ENCODE data around the gene PNPLA2. TPM values are rescaled to one million over a fixed set of nuclear protein-coding genes. Genes with fewer than 3 reads are reported as not detected.

PNPLA2 gene
- total RNA-seq, 1 experiment from 2014 or later: 93.6 TPM

DNA sequence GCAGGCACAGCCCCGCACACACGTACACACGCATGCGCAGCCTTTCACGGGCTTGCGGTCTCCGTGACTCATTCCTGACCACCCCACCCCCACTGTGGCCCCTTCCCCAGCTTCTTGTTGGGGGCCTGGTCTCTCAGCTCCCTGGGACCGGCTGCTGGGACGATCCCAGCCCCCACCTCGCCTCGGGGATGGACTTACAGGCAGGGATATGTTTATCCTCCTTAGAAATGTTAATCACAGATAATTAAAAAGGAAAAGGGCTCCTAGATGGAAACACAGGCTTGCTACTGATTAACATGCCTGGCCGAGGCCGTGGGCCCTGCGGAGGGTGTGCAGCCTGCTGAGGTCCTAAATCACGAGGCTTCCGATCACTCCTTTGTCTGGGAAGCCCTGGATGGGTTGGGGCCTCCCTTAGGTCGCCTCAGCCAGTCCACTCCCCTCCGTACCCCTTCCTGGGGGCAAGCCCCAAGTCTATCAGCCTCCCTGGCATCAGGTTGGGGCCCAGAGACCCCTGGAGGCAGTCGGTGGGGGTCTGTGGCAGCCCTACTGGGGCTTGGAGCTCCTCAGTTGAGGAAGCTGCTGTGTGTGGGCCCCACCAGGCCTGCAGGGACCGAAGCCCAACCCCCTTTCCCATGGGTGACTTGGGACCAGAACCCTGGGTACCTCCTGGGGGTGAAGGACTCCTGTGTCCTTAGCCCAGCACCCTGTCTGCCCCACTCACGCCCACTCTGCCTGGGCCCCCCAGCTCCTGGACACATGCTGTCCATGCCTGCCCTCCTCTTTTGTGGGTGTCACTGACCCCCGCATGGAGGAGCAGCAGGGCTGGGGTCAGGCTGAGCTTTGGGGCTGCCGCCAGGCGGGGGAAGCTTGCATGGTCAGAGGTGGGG, 44.6 kb downstream of the PNPLA2 start:
- DNase-seq: no peak
- peak overlapping the region; percentile 42 for H3K27ac Mint-ChIP-seq (ENCODE audit: unreplicated experiment)
- TF ChIP-seq, protein P1, sequence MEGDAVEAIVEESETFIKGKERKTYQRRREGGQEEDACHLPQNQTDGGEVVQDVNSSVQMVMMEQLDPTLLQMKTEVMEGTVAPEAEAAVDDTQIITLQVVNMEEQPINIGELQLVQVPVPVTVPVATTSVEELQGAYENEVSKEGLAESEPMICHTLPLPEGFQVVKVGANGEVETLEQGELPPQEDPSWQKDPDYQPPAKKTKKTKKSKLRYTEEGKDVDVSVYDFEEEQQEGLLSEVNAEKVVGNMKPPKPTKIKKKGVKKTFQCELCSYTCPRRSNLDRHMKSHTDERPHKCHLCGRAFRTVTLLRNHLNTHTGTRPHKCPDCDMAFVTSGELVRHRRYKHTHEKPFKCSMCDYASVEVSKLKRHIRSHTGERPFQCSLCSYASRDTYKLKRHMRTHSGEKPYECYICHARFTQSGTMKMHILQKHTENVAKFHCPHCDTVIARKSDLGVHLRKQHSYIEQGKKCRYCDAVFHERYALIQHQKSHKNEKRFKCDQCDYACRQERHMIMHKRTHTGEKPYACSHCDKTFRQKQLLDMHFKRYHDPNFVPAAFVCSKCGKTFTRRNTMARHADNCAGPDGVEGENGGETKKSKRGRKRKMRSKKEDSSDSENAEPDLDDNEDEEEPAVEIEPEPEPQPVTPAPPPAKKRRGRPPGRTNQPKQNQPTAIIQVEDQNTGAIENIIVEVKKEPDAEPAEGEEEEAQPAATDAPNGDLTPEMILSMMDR (IDR thresholded peaks at IDR 0.05; ENCODE audit: insufficient read depth in 1 of 2, low read depth in 1 of 2, low read length in 1 of 2, severe bottlenecking in 1 of 2, unreplicated experiment in 1 of 2): no peak
- ChIA-PET CTCF (no interaction called here), POLR2A (interaction anchor here (0.5 kb wide), 1 partner anchor 32 kb away, joined by 3 read pairs; no protein-coding TSS in a partner anchor)
- H3K4me3 Mint-ChIP-seq (ENCODE audit: unreplicated experiment): no peak overlapping the region
- no peaks in the 10 kb centered on the region for H3K27me3 ChIP-seq (replicated peaks; ENCODE audit: control insufficient read depth, insufficient read depth, low read length)
- no TSS peak for BruUV-seq (replicated peaks)
- H3K36me3 Mint-ChIP-seq (ENCODE audit: insufficient read depth, unreplicated experiment): peaks cover 86% of the 10 kb centered on the region
- H3K9me3 ChIP-seq: no peaks in the 10 kb centered on the region
- intact Hi-C loops (cut with micrococcal nuclease; ENCODE audit: unreplicated experiment): no loop called here
- no peaks in the 10 kb centered on the region; the same call in 1 of the 2 replicates for H3K36me3 ChIP-seq (ENCODE audit: control insufficient read depth, insufficient read depth, low read length)
- H3K4me3 ChIP-seq (ENCODE audit: low read depth, low read length): no peak overlapping the region
- no peaks in the 10 kb centered on the region for H3K4me1 Mint-ChIP-seq (ENCODE audit: low read depth, unreplicated experiment)
- no peaks in the 10 kb centered on the region for H3K9me3 Mint-ChIP-seq (ENCODE audit: unreplicated experiment)
- H3K27me3 Mint-ChIP-seq (ENCODE audit: insufficient read depth, unreplicated experiment): no peaks in the 10 kb centered on the region
- H3K4me1 ChIP-seq: no peaks in the 10 kb centered on the region

DNA sequence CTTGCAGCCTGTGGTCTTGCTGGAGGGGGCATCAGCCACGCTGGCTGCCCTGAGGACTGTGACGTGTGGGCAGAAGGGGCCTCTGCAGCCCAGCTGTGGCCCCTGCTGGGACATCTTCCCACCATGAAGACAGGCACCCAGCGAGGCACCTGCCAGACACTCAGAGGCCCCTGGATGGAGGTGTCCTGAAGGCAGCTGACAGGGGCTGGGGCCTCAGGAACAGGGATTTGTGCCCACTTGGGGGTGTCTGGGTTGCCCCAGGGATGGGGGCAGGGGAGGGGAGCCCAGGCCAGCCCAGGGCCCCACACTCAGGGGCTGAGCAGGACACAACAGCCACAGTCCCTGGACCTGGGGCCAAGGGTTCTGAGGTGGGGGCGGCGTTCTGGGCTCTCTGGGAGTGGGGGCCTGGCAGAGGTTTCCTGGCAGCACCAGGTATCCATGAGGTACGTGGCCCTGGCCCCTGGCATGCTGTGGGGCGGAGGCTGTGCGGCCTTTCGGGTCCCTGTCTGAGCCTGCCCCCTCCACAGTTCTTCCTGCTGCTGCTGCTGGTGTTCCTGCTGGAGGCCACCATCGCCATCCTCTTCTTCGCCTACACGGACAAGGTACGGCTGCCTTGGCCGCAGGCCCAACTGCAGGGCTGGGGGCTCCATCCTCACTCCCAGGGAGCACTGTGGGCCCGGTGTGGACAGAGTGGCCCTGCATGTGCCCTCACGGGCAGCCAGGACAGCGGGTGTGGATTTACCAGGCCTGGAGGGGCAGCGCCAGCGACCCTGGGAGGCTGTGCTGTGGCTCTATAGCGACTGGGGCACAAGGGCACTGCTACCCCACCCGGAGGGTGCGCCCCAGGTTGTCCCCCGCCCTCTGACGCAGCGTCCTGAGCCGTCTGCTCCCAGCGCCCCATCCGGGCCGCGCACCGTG, 45.5 kb downstream of the PNPLA2 start:
- no peaks in the 10 kb centered on the region for H3K9me3 Mint-ChIP-seq (ENCODE audit: unreplicated experiment)
- BruUV-seq (replicated peaks): no TSS peak
- Histone ChIP-seq H3K9me3 (no peaks in the 10 kb centered on the region), H3K4me1 (no peaks in the 10 kb centered on the region), H3K36me3 (ENCODE audit: control insufficient read depth, insufficient read depth, low read length) (no peaks in the 10 kb centered on the region; the same call in 1 of the 2 replicates), H3K4me3 (ENCODE audit: low read depth, low read length) (no peak overlapping the region), H3K27me3 (replicated peaks; ENCODE audit: control insufficient read depth, insufficient read depth, low read length) (no peaks in the 10 kb centered on the region)
- ChIA-PET CTCF (interaction anchor here (0.7 kb wide), 1 partner anchor 621 kb away, joined by 3 read pairs; no protein-coding TSS in a partner anchor), POLR2A (no interaction called here)
- intact Hi-C loops (cut with micrococcal nuclease; ENCODE audit: unreplicated experiment): no loop called here
- H3K27me3 Mint-ChIP-seq (ENCODE audit: insufficient read depth, unreplicated experiment): no peaks in the 10 kb centered on the region
- H3K36me3 Mint-ChIP-seq (ENCODE audit: insufficient read depth, unreplicated experiment): peaks cover 95% of the 10 kb centered on the region
- DNase-seq: no peak
- no peaks in the 10 kb centered on the region for H3K4me1 Mint-ChIP-seq (ENCODE audit: low read depth, unreplicated experiment)
- H3K4me3 Mint-ChIP-seq (ENCODE audit: unreplicated experiment): no peak overlapping the region
- H3K27ac Mint-ChIP-seq (ENCODE audit: unreplicated experiment): no peak overlapping the region
- TF ChIP-seq, protein P1 (IDR thresholded peaks at IDR 0.05; ENCODE audit: insufficient read depth in 1 of 2, low read depth in 1 of 2, low read length in 1 of 2, severe bottlenecking in 1 of 2, unreplicated experiment in 1 of 2): no peak

DNA sequence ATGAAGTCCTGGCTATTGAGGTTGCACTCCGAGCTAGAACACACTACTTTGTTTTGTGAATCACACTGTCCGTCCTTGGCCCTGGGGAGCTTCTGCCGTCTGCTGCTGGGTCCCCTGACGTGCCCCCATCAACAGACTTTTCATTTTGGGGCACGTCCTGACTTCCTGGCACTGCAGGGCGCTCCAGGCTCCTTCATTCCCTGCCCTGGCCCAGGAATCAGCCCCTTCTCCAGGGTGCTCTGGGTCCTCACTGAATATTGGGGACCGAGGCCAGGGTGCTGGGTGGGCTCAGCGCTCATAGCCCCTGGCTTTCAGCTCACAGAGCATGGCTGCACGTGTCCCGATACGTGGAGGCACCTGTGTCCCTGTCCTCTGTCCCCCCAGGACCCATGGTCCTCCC, 46.2 kb downstream of the PNPLA2 start:
- no TSS peak for BruUV-seq (replicated peaks)
- intact Hi-C loops (cut with micrococcal nuclease; ENCODE audit: unreplicated experiment): no loop called here
- no peaks in the 10 kb centered on the region for H3K9me3 ChIP-seq
- TF ChIP-seq, protein P1 (IDR thresholded peaks at IDR 0.05; ENCODE audit: insufficient read depth in 1 of 2, low read depth in 1 of 2, low read length in 1 of 2, severe bottlenecking in 1 of 2, unreplicated experiment in 1 of 2): no peak
- H3K4me1 ChIP-seq: no peaks in the 10 kb centered on the region
- Mint-ChIP-seq H3K4me1 (ENCODE audit: low read depth, unreplicated experiment) (no peaks in the 10 kb centered on the region), H3K36me3 (ENCODE audit: insufficient read depth, unreplicated experiment) (peaks cover 96% of the 10 kb centered on the region), H3K4me3 (ENCODE audit: unreplicated experiment) (no peak overlapping the region), H3K9me3 (ENCODE audit: unreplicated experiment) (no peaks in the 10 kb centered on the region), H3K27ac (ENCODE audit: unreplicated experiment) (no peak overlapping the region), H3K27me3 (ENCODE audit: insufficient read depth, unreplicated experiment) (no peaks in the 10 kb centered on the region)
- DNase-seq: no peak
- H3K27me3 ChIP-seq (replicated peaks; ENCODE audit: control insufficient read depth, insufficient read depth, low read length): no peaks in the 10 kb centered on the region
- no peak overlapping the region for H3K4me3 ChIP-seq (ENCODE audit: low read depth, low read length)
- no peaks in the 10 kb centered on the region; the same call in 1 of the 2 replicates for H3K36me3 ChIP-seq (ENCODE audit: control insufficient read depth, insufficient read depth, low read length)
- ChIA-PET POLR2A (no interaction called here), CTCF (interaction anchor here (0.7 kb wide), 1 partner anchor 620 kb away, joined by 3 read pairs; no protein-coding TSS in a partner anchor)
